ACHN (cell line): Measurements from ENCODE around the gene SKOR2.
A peak's percentile ranks its signal among the peaks of the same experiment; 100 is the strongest.

Experiments used
- DNase-seq: peaks from one replicate; pipeline ENCODE4 v3.0.0-alpha.2; 2015
- in situ Hi-C: cut with HindIII; loops from 2 replicates; pipeline ENCODE4 v1.10.0; 2017; ENCODE audit warnings: low sequenced_read_pairs, low pct_ligation_motif_present, low pct_unique_long_range_greater_than_20kb

Gene SKOR2

DNA sequence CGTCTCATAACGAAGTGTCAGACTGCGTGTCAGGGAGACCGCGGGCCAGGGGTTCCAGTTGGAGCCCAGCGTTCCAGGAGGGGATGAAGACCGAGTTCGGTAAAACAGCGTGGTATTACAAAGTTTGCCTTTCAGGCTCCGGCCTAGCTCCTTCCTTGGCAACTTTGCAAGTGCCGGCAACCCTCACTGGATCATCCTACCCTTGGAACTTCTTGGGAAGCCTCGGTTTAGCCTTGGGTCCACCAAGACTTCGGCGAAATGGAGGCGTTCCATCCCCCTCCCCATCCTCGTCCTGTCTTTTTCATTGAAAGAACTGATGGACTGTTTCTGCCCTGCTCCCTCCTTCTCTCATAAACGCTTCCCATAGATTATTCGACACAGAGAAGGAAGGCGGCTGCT lies 10.4 kb upstream of the SKOR2 start:
- in situ Hi-C loops, result no loop called here

GRCh38 chr18:47260924-47261701 lies 9.7 kb upstream of the SKOR2 start:
- in situ Hi-C loops, result no loop called here

More for the DNA sequence above, 10.4 kb upstream of the SKOR2 start:
- DNase-seq, result no peak

GRCh38 chr18:47260120-47260923 lies 8.9 kb upstream of the SKOR2 start:
- DNase-seq, result peak; percentile 58
- in situ Hi-C loops, result no loop called here

More at GRCh38 chr18:47260924-47261701, 9.7 kb upstream of the SKOR2 start:
- DNase-seq, result no peak

GRCh38 chr18:47254341-47254939 lies 3.0 kb upstream of the SKOR2 start:
- in situ Hi-C loops, result no loop called here
- peak; percentile 65 for DNase-seq

DNA sequence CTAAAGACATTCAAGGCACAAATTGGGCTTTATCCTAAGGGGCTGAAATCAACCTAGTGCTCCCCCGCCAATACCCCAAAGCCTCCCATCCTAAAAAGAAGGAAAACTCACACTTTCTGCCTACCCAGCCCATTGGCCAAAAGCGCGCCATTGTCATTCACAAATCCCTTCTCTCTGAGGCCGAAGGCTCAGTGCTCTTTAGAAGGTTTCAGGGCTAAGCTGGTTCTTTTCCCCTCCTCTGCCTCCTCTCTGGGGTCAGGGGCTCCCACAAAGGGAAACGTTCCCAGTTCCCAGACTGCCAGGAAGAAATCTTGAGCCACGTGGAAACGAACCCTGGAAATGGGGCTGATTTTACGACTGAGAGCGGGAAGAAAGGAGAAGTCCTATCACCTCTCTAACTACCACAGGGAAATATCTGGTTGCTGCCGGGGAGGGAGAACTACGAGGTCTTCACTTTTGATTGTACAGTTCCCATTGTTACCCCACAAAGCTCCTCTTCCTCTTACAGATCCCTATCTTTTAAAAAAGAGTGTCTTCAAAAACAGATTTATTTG lies 1.7 kb upstream of the SKOR2 start:
- in situ Hi-C loops, result no loop called here

GRCh38 chr18:47250391-47251046 lies 941 bp downstream of the SKOR2 start:
- DNase-seq, result no peak
- in situ Hi-C loops, result no loop called here

More for the DNA sequence above, 1.7 kb upstream of the SKOR2 start:
- no peak for DNase-seq

DNA sequence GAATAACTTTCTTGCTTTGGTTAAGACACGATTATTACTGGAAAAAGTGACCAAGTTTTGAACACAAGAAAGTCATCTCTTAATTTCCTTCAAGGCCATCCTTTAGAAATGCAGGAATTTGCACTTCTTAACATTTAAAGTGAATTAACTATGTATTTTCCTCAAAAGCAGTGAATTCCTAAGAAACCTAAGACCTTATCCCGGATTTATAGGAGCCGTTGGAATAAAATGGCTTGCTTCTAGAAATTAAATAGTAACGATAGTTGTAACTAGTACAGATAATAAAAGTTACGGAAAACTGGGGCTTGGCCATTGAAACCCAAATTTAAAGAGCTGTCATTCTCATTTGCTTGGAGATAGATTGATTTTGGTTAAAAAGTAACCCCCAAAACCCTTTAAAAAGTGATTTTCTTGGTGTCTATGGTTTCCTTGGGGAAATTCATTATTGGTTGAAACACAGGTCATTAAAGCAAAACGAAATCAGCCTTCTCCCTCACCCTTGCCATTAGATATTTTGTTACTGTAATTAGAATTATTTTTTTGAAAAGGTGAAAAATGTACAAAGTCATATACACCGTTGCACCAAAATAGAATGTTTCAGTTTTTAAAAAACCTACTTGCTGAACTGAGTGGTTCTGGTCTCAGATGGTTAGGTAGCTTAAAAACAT lies 2.0 kb downstream of the SKOR2 start:
- in situ Hi-C loops, result no loop called here
- DNase-seq, result no peak

GRCh38 chr18:47248604-47249313 lies 2.7 kb downstream of the SKOR2 start:
- in situ Hi-C loops, result no loop called here
- no peak for DNase-seq

DNA sequence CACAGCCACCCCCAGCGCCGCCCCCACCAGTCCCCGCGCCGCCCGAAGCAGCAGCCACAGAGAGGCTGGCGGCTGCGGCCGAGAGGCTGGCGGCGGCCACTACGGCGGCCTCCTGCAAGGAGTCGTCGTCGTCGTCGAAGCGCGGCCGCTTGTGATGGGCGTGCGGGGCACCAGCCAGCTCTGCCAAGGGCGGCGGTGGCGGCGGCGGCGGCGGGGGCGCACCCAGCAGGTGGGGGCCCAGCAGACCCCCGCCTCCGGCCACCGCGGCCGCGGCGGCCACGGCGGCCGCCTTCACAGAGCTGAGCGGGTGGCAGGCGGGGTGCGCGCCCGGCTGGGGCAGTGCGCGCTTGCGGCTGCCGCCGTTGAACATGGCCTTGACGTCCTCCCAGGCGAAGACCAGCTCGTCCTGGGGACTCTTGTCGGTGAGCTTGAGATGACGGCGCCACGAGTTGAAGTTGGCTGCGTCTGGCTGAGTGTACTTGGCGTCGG lies 3.3 kb downstream of the SKOR2 start:
- DNase-seq, result no peak
- in situ Hi-C loops, result no loop called here

DNA sequence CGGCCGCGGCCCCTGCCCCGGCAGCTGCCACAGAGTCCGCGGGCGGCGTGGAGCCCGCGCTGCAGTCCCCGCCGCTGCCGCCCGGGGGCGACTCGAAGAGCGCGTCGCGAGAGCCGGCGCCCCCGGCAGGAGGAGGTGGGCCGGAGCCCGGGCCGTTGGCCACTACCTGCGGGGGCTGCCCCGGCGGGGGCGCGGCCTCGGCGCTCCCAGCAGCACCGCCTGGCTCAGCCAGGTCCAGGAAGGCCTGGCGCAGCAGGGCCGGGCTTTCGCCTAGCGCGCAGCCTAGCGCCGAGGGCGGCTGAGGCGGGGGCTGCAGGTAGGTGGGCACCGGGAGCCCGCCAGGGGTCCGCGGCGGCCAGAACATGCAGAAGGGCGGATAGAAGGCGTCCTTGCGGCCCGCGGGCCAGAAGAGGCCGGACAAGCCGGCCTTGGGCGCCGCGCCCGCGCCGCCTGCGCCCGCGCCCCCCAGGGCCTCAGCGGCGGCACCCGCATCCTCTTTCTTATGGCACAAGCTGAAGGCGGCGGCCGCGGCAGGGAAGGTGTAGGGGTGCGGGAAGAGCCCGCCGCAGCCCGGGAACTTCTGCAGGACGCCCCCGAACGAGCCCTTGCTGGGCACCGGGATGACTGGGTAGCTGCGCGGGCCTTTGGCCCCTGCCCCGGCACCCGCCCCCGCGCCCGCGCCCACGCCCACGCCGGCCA lies 3.9 kb downstream of the SKOR2 start:
- in situ Hi-C loops, result no loop called here
- DNase-seq, result no peak

DNA sequence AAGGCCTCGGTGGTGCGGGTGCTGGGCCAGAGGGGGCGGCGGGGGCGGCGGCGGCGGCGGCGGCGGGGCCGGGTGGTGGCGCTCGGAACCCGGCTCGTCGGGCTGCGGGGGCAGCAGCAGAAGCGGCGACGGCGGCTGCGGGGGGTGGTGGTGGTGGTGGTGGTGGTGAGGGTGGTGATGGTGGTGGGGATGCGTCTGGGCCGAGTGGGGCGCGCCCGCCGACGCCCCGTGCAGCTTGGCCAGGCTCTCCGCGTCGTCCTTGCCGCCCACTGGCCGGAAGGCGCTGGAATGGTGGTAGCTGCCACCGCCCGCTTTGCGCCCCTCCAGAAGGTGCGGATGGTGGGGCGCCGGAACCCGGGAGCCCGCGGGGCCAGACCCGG lies 4.4 kb downstream of the SKOR2 start:
- in situ Hi-C loops, result no loop called here
- no peak for DNase-seq

GRCh38 chr18:47246027-47246971 lies 5.2 kb downstream of the SKOR2 start:
- in situ Hi-C loops, result no loop called here
- no peak for DNase-seq

GRCh38 chr18:47244086-47244485 lies 7.4 kb downstream of the SKOR2 start:
- in situ Hi-C loops, result no loop called here
- no peak for DNase-seq

GRCh38 chr18:47235096-47235495 lies 16.4 kb downstream of the SKOR2 start:
- no peak for DNase-seq
- in situ Hi-C loops, result no loop called here

DNA sequence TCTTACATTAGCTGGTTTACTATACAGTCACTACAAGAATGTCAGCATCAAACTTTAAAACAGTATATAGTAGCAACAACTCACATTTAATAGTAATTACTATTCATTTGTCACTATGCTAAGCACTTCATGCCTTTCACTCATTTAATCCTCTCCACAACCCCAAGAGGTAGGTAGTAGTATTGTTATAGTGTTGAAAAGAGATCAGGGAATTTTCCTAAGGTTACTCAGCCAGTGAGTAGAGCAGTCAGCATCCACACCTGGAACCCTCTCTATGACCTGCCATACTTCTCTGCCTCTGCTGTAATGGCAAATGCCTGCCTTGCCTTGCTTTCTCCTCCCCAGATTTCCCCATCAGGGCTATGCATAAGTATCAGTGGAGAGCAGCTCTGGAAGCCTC lies 24.8 kb downstream of the SKOR2 start:
- no peak for DNase-seq

DNA sequence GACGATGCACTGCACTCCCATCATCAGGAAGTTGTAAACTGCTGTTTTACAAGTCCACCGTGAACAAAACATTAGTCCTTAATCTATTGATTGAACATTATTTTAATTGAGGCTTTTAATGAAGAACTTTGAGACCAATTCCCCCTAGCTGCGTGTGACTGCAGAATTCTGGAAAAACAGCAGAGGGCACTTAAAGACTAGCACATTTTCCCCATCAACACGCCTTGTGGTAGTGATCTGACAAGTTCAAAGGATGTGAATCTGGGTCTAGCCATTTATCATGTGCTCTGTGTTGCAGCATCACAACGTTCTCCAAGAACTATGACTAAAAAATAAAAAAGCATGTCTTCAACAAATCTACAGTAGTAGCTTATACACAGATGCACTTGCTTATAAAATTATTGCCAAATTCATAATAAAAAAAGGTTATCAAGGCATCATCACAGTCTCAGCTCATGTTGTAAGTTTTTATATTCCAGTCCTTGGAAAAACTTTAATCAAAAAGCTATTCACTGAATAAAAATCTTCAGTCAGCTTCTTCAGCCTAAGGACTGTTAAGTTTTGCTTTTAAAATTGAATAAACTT lies 35.8 kb downstream of the SKOR2 start:
- peak; percentile 52 for DNase-seq

More for the DNA sequence above, 24.8 kb downstream of the SKOR2 start:
- in situ Hi-C loops, result no loop called here

More for the DNA sequence above, 35.8 kb downstream of the SKOR2 start:
- in situ Hi-C loops, result no loop called here
